GM19397 (cell line): ENCODE results near the gene TMEM132D.

Experiments
- ATAC-seq: cut with Tn5 transposase; IDR thresholded peaks from one replicate; pipeline ENCODE4 v1.9.1; 2021; ENCODE audit warnings: mild to moderate bottlenecking, moderate library complexity; ENCODE audit not compliant: unreplicated experiment

TMEM132D gene

GRCh38 chr12:129827102-129827865 lies 76.5 kb downstream of the TMEM132D start:
- ATAC-seq, result no peak

- ATAC-seq, result no peak
Measured at GRCh38 chr12:129826273-129826672, 77.6 kb downstream of the TMEM132D start.

- ATAC-seq, result no peak
Measured at GRCh38 chr12:129825316-129825715, 78.5 kb downstream of the TMEM132D start.

- no peak for ATAC-seq
Measured at GRCh38 chr12:129821964-129822363, 81.9 kb downstream of the TMEM132D start.

GRCh38 chr12:129819391-129819790 lies 84.4 kb downstream of the TMEM132D start:
- ATAC-seq, result no peak

GRCh38 chr12:129815846-129816245 lies 88.0 kb downstream of the TMEM132D start:
- no peak for ATAC-seq

- ATAC-seq, result no peak
Measured at GRCh38 chr12:129811963-129812362, 91.9 kb downstream of the TMEM132D start.

GRCh38 chr12:129807136-129807535 lies 96.7 kb downstream of the TMEM132D start:
- ATAC-seq, result no peak

GRCh38 chr12:129791396-129791795 lies 112.4 kb downstream of the TMEM132D start:
- no peak for ATAC-seq

- ATAC-seq, result no peak
Measured at GRCh38 chr12:129790930-129791329, 112.9 kb downstream of the TMEM132D start.

GRCh38 chr12:129790331-129790730 lies 113.5 kb downstream of the TMEM132D start:
- ATAC-seq, result no peak

GRCh38 chr12:129789921-129790320 lies 113.9 kb downstream of the TMEM132D start:
- no peak for ATAC-seq

GRCh38 chr12:129788506-129789084 lies 115.2 kb downstream of the TMEM132D start:
- ATAC-seq, result no peak

- ATAC-seq, result no peak
Measured at GRCh38 chr12:129779989-129780388, 123.8 kb downstream of the TMEM132D start.

- ATAC-seq, result no peak
Measured at GRCh38 chr12:129779033-129779432, 124.8 kb downstream of the TMEM132D start.

- ATAC-seq, result no peak
Measured at GRCh38 chr12:129776977-129777667, 126.7 kb downstream of the TMEM132D start.

- ATAC-seq, result no peak
Measured at GRCh38 chr12:129772501-129773493, 131.0 kb downstream of the TMEM132D start.

- ATAC-seq, result no peak
Measured at GRCh38 chr12:129771238-129771637, 132.6 kb downstream of the TMEM132D start.

GRCh38 chr12:129765719-129766118 lies 138.1 kb downstream of the TMEM132D start:
- no peak for ATAC-seq

- ATAC-seq, result no peak
Measured at GRCh38 chr12:129762436-129762835, 141.4 kb downstream of the TMEM132D start.

- ATAC-seq, result no peak
Measured at GRCh38 chr12:129753586-129753985, 150.2 kb downstream of the TMEM132D start.
